Neutrophil (primary cell): ENCODE data around the gene RAPSN.

ENCODE experiments used
- H3K27ac ChIP-seq: fragments of 200-600 bp; sonication (generic); 2 replicates; pipeline ENCODE4 v1.5.1; 2016; ENCODE audit warnings: mild to moderate bottlenecking, moderate library complexity
- H3K27me3 ChIP-seq: fragments of 200-600 bp; sonication (generic); 2 replicates; pipeline ENCODE4 v1.6.0; 2016; ENCODE audit warnings: mild to moderate bottlenecking
- H3K36me3 ChIP-seq: fragments of 200-600 bp; sonication (generic); 2 replicates; pipeline ENCODE4 v1.5.1; 2017
- H3K4me1 ChIP-seq, 2 experiments: fragments of 200-600 bp in 1 of 2; sonication (generic) in 1 of 2; 1 replicate in 1 of 2; 2 replicates in 1 of 2; pipeline versions ENCODE4 v1.5.1 to v1.6.1; 2013 to 2016; ENCODE audit warnings: low read depth in 1 of 2, low read length in 1 of 2, mild to moderate bottlenecking in 1 of 2, moderate library complexity in 1 of 2; ENCODE audit not compliant: control insufficient read depth in 1 of 2, insufficient read depth in 1 of 2
- H3K4me3 ChIP-seq, 2 experiments: fragments of 200-600 bp in 1 of 2; sonication (generic) in 1 of 2; 1 replicate in 1 of 2; 2 replicates in 1 of 2; pipeline ENCODE4 v1.5.1; 2013 to 2016; ENCODE audit warnings: low read depth in 1 of 2, low read length in 1 of 2, mild to moderate bottlenecking in 1 of 2, moderate library complexity in 1 of 2
- H3K9me3 ChIP-seq: fragments of 200-600 bp; sonication (generic); 2 replicates; pipeline ENCODE4 v1.5.1; 2016
- CTCF ChIP-seq: fragments of 200-600 bp; sonication (generic); IDR thresholded peaks from 2 replicates; pipeline ENCODE4 v1.5.1; 2016; ENCODE audit warnings: antibody characterized with exemption

RAPSN gene

DNA sequence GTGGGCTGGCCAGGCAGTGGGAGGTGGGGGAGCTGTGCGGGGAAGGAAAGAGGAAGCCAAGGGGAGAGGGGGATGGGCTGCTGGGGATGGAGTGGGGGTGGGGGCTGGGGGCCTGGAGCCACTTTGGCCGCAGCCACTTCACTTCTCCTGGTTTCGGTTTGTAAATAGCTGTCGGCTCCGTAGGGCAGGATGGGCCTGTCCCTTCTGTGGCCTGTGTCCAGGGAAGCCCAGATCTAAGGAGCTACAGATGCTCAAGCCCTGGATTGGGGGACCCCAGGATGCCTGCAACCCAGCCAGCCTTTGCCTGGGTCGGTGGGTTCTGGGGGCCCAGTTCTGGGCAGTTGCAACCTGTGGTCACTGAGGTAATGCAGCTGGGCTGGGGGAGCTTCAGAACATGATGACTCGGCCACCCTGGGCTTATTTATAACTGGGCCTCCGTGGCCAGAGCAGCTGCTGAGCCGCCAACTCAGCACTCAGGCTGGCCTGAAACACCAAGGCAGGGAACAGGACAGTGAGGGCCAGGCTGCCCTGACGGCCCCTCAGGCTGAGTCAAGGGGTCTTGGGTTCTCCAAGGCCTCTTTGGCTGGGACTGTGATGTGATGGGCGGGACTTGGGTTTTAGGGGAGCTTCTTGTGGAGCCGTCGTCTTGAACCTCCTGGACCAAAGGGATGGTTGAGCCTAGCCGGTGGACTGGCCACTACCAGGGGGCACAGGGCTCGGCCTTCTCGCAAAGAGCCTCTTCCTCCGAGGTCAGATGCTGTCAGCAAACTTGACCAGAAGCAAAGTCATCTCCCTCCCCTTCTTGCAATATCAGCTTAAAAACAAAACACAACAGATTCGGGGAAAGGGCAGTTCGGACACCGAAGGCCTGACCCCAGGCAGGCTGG lies 55.5 kb downstream of the RAPSN start:
- Histone ChIP-seq H3K4me3 (peak overlapping the region; percentile 78 to 92), H3K9me3 (no peaks in the 10 kb centered on the region), H3K4me1 (peaks cover 93 to 94% of the 10 kb centered on the region in 2 experiments), H3K27ac (peak overlapping the region; percentile 99), H3K27me3 (no peaks in the 10 kb centered on the region), H3K36me3 (no peaks in the 10 kb centered on the region)
- TF ChIP-seq CTCF = peak; percentile 14

GRCh38 chr11:47392546-47393162 lies 56.3 kb downstream of the RAPSN start:
- TF ChIP-seq CTCF = no peak
- Histone ChIP-seq H3K4me1 (peaks cover 94% of the 10 kb centered on the region in 2 experiments), H3K9me3 (no peaks in the 10 kb centered on the region), H3K4me3 (peak overlapping the region; percentile 78 to 92), H3K36me3 (no peaks in the 10 kb centered on the region), H3K27ac (peak overlapping the region; percentile 99), H3K27me3 (no peaks in the 10 kb centered on the region)

DNA sequence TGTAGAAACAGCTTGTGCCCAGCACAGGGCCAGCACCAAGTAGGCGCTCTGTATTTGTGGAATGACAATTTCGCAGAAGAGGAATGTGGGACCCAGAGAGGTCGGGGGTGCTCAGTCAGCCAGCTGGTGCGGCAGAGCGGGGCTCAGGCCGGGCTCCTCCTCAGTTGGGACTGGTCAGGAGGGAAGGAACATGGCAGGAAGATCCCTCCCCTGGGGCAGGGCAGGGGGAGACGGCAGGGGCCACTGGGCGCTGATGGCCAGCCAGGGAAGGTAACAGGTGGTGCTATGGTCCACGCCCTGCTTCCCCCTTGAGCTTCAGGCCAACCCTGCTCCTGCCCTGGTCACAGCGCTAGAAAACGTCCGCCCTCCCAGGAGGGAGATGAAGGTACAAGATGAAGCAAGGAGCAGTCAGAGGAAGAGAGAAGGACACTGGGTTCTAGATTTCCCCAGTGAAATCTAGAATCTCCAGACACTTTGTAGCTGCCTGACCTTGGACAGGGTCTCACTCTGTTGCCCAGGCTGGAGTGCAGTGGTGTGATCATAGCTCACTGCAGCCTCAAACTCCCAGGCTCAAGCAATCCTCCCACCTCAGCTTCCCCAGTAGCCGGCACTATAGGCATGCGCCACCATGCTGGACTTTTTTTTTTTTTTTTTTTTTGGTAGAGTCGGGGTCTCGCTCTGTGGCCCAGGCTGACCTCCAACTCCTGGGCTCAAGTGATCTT lies 57.1 kb downstream of the RAPSN start:
- Histone ChIP-seq H3K36me3 (no peaks in the 10 kb centered on the region), H3K9me3 (no peaks in the 10 kb centered on the region), H3K4me1 (peaks cover 94 to 96% of the 10 kb centered on the region in 2 experiments), H3K4me3 (peak overlapping the region; percentile 78 to 92), H3K27me3 (no peaks in the 10 kb centered on the region), H3K27ac (peak overlapping the region; percentile 99)
- no peak for TF ChIP-seq CTCF

- H3K9me3 ChIP-seq = no peaks in the 10 kb centered on the region
- H3K27me3 ChIP-seq = no peaks in the 10 kb centered on the region
- no peak for TF ChIP-seq CTCF
- H3K4me1 ChIP-seq = peaks cover 97% of the 10 kb centered on the region in 2 experiments
- peak overlapping the region; percentile 99 for H3K27ac ChIP-seq
- H3K36me3 ChIP-seq = no peaks in the 10 kb centered on the region
- H3K4me3 ChIP-seq = peak overlapping the region; percentile 78 to 92
Measured at GRCh38 chr11:47391077-47391583, 57.8 kb downstream of the RAPSN start.

DNA sequence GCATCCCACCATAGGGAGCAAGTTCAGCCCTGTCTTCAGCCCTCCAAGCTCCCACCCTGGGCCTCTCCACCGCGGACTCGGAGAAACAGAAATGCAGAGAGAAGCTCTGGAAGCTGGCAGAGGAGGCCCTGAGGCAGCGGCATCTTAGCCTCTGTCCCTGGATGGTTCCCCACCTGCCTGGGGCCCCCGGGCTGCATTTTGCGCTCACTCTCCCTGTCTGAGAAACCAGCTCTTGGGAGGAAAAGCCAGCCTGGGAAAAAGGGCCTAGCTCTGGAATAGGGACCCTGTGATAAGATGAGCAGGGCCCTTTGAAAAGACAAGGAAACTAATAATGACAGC lies 58.5 kb downstream of the RAPSN start:
- H3K27ac ChIP-seq = peak overlapping the region; percentile 99
- no peaks in the 10 kb centered on the region for H3K9me3 ChIP-seq
- H3K4me1 ChIP-seq = peaks cover 93 to 95% of the 10 kb centered on the region in 2 experiments
- H3K27me3 ChIP-seq = no peaks in the 10 kb centered on the region
- no peak for TF ChIP-seq CTCF
- H3K4me3 ChIP-seq = peak overlapping the region; percentile 78 to 92
- no peaks in the 10 kb centered on the region for H3K36me3 ChIP-seq
